Thyroid gland (tissue), 4 donors: ENCODE results near the gene MYOF. TPM values are rescaled to one million over a fixed set of nuclear protein-coding genes. Genes with fewer than 3 reads are reported as not detected.
"Not testable (repeated sequence)": the region's sequence is repeated elsewhere in the genome, so short reads cannot be mapped to it uniquely, and the experiment has no call there.

ENCODE experiments used
- DNase-seq, 2 donors: peaks; one replicate each; pipeline ENCODE4 v3.0.0-alpha.2; 2019
- H3K27ac ChIP-seq, 3 donors: fragments of 200-600 bp; sonication (generic); 1 replicate in 2 of 3; 2 replicates in 1 of 3; pipeline ENCODE4 v1.5.1; 2016 to 2019; ENCODE audit warnings: mild to moderate bottlenecking in 1 of 3, moderate library complexity in 1 of 3
- H3K27me3 ChIP-seq: fragments of 200-600 bp; sonication (generic); one replicate; pipeline ENCODE4 v1.5.1; 2019
- H3K36me3 ChIP-seq, 2 donors: fragments of 200-600 bp; sonication (generic); one replicate each; pipeline ENCODE4 v1.5.1; 2016 to 2019
- H3K4me1 ChIP-seq, 2 donors: fragments of 200-600 bp; sonication (generic); one replicate each; pipeline ENCODE4 v1.5.1; 2017 to 2019
- H3K4me3 ChIP-seq, 3 donors: fragments of 200-600 bp; sonication (generic); replicated peaks in 1 of 3; 1 replicate in 2 of 3; 2 replicates in 1 of 3; pipeline ENCODE4 v1.5.1; 2016; ENCODE audit warnings: mild to moderate bottlenecking in 1 of 3
- H3K9me3 ChIP-seq: fragments of 200-600 bp; sonication (generic); one replicate; pipeline ENCODE4 v1.5.1; 2017
- POLR2A ChIP-seq, 2 donors: fragments of 450-650 bp; IDR thresholded peaks; one replicate each; pipeline ENCODE4 v1.6.1; 2017; ENCODE audit warnings: antibody characterized with exemption in 2 of 2, mild to moderate bottlenecking in 2 of 2, moderate library complexity in 1 of 2
- WGBS, 2 donors: methylation state at CpG; one replicate each; pipeline ENCODE4 v1.1.5; 2017; 5-methylcytosine and 5-hydroxymethylcytosine counted together
- intact Hi-C: fragments of 100-400 bp; cut with DNase I; formaldehyde crosslinking; loops from one replicate; pipeline ENCODE4 v1.15.1; 2023
- total RNA-seq, 4 donors: library from RNA; depleted of rRNA; stranded (reverse); fragments of >200 nt; gene quantifications; one replicate each; pipeline ENCODE4 v1.2.3, GENCODE V29; 2016
- TF ChIP-seq, protein P1 (sequence below), 6 experiments: fragments of 200-600 bp in 3 of 6; fragments of 450-650 bp in 3 of 6; sonication (generic) in 3 of 6; IDR thresholded peaks; one replicate each; pipeline ENCODE4 v1.5.1; 2016 to 2019; ENCODE audit warnings: antibody characterized with exemption in 6 of 6, mild to moderate bottlenecking in 2 of 6, inconsistent platforms in 1 of 6, moderate library complexity in 1 of 6

The MYOF gene
- total RNA-seq, 4 donors from 2014 or later: 72.3 to 210 (median 118) TPM

GRCh38 chr10:93420091-93420490, 62.0 kb downstream of the MYOF start:
- intact Hi-C loops: no loop called here
- WGBS, 2 donors: 45 to 48% methylated on average over 5 of the region's 5 CpGs
- TF ChIP-seq POLR2A (IDR thresholded peaks at IDR 0.05): peak in 1 of 2 donors; percentile 13
- TF ChIP-seq, protein P1, sequence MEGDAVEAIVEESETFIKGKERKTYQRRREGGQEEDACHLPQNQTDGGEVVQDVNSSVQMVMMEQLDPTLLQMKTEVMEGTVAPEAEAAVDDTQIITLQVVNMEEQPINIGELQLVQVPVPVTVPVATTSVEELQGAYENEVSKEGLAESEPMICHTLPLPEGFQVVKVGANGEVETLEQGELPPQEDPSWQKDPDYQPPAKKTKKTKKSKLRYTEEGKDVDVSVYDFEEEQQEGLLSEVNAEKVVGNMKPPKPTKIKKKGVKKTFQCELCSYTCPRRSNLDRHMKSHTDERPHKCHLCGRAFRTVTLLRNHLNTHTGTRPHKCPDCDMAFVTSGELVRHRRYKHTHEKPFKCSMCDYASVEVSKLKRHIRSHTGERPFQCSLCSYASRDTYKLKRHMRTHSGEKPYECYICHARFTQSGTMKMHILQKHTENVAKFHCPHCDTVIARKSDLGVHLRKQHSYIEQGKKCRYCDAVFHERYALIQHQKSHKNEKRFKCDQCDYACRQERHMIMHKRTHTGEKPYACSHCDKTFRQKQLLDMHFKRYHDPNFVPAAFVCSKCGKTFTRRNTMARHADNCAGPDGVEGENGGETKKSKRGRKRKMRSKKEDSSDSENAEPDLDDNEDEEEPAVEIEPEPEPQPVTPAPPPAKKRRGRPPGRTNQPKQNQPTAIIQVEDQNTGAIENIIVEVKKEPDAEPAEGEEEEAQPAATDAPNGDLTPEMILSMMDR (IDR thresholded peaks at IDR 0.05): no peak
- peak overlapping the region; percentile 76 to 96 (median 90) for H3K27ac ChIP-seq
- no peak overlapping the region for H3K4me3 ChIP-seq
- no peaks in the 10 kb centered on the region for H3K9me3 ChIP-seq
- peaks cover 47 to 60% of the 10 kb centered on the region in 2 donors for H3K4me1 ChIP-seq
- peak in 1 of 2 donors; percentile 49 for DNase-seq
- no peaks in the 10 kb centered on the region for H3K27me3 ChIP-seq
- H3K36me3 ChIP-seq: no peaks in the 10 kb centered on the region

DNA sequence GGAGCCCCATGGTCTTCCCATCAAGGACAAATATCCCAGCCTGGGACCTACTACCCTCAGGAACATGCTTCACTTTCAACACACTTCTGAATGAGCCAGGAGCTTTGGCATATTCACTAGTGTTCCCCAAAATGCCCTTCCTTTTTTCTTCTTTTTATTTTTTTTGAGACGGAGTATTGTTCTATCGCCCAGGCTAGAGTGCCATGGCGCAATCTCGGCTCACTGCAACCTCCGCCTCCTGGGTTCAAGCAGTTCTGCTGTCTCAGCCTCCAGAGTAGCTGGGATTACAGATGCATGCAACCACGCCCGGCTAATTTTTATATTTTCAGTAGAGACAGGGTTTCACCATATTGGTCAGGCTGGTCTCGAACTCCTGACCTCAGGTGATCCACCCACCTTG, 63.1 kb downstream of the MYOF start:
- Histone ChIP-seq H3K4me1 (peaks cover 47 to 60% of the 10 kb centered on the region in 2 donors), H3K27ac (peak overlapping the region; percentile 76 to 96 (median 90))
- H3K36me3 ChIP-seq, DNase-seq, H3K9me3 ChIP-seq, H3K27me3 ChIP-seq, H3K4me3 ChIP-seq: not testable (repeated sequence)
- 88 to 94% methylated on average over 8 of the region's 8 CpGs for WGBS, 2 donors
- intact Hi-C loops: loop anchor here (10.0 kb wide), 1 partner anchor 56 kb away; no protein-coding TSS in a partner anchor

DNA sequence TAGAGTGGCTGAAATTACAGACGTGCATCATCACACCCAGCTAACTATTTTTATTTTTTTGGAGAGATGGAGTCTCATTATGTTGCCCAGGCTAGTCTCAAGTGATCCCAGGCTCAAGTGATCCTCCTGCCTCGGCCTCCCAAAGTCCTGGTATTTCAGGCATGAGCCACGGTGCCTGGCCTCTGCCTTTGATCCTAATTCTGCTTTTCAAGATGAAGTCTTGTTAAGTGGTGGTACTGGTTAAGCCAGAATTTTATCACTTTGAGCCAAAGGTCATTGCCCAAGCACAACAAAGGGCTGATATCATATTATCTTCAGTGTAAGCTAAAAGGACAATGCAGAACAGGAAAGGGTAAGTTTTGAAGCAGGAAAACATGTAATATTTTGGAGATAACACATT, 64.2 kb downstream of the MYOF start:
- TF ChIP-seq, protein P1 (IDR thresholded peaks at IDR 0.05): no peak
- TF ChIP-seq POLR2A (IDR thresholded peaks at IDR 0.05): no peak
- H3K36me3 ChIP-seq: no peaks in the 10 kb centered on the region
- H3K4me3 ChIP-seq: no peak overlapping the region
- intact Hi-C loops: loop anchor here (10.0 kb wide), 1 partner anchor 57 kb away; no protein-coding TSS in a partner anchor
- no peaks in the 10 kb centered on the region for H3K27me3 ChIP-seq
- DNase-seq: peak; percentile 35 to 39
- WGBS, 2 donors: 38% methylated on average over 3 of the region's 3 CpGs
- H3K9me3 ChIP-seq: no peaks in the 10 kb centered on the region
- H3K4me1 ChIP-seq: peaks cover 47 to 60% of the 10 kb centered on the region in 2 donors
- H3K27ac ChIP-seq: peak overlapping the region; percentile 76 to 96 (median 90)

DNA sequence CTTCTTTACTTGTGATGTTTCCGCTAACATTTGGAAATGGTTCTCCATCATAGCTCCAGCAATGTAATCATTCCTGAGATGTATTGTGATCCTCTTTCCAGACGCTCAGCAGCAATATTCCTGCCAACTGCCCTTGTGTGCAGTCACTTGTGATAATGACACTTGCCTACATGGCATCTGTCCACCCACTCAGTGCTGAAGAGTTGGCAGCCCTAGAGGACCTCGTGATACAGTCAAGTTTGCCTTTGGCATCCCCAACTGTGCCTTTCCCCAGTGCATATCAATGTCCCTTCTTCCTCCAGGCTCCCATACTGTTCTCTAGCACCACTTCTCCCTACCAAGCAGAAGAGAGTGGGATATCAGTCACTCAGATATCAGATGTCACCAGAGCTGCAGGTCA, 64.9 kb downstream of the MYOF start:
- Histone ChIP-seq H3K36me3 (no peaks in the 10 kb centered on the region), H3K27ac (peak overlapping the region; percentile 80 to 96 (median 90)), H3K4me3 (no peak overlapping the region), H3K27me3 (no peaks in the 10 kb centered on the region), H3K9me3 (no peaks in the 10 kb centered on the region), H3K4me1 (peaks cover 40 to 55% of the 10 kb centered on the region in 2 donors)
- TF ChIP-seq, protein P1 (IDR thresholded peaks at IDR 0.05): no peak
- TF ChIP-seq POLR2A (IDR thresholded peaks at IDR 0.05): peak in 1 of 2 donors; percentile 56
- intact Hi-C loops: loop anchor here (10.0 kb wide), 1 partner anchor 58 kb away; no protein-coding TSS in a partner anchor
- WGBS, 2 donors: 37 to 38% methylated on average over 3 of the region's 3 CpGs
- DNase-seq: peak; percentile 93 to 94

GRCh38 chr10:93416824-93417223, 65.3 kb downstream of the MYOF start:
- DNase-seq: no peak
- Histone ChIP-seq H3K36me3 (no peaks in the 10 kb centered on the region), H3K4me3 (no peak overlapping the region), H3K27ac (peak overlapping the region; percentile 50 to 90 (median 80)), H3K4me1 (peaks cover 36 to 51% of the 10 kb centered on the region in 2 donors), H3K9me3 (no peaks in the 10 kb centered on the region), H3K27me3 (no peaks in the 10 kb centered on the region)
- intact Hi-C loops: loop anchor here (10.0 kb wide), 1 partner anchor 58 kb away; no protein-coding TSS in a partner anchor
- TF ChIP-seq, protein P1 (IDR thresholded peaks at IDR 0.05): no peak
- no peak for TF ChIP-seq POLR2A (IDR thresholded peaks at IDR 0.05)
- WGBS, 2 donors: 70 to 77% methylated on average over 4 of the region's 4 CpGs
